ENCODE results near the gene WNT7B.

WNT7B gene

GRCh38 chr22:45961679-45962433 is 15.1 kb downstream of the WNT7B start:
- H4K5ac ChIP-seq (ENCODE audit: low read length) = no peak overlapping the region
- no peak overlapping the region for H3K4ac ChIP-seq (ENCODE audit: low read depth, low read length)
- no peak overlapping the region for H2BK15ac ChIP-seq (replicated peaks; ENCODE audit: low read depth)
- DNase-seq = no peak
- H3K4me2 ChIP-seq (ENCODE audit: low read length) = no peak overlapping the region
- no peaks in the 10 kb centered on the region for H3K79me1 ChIP-seq (ENCODE audit: low read length)
- H3K36me3 ChIP-seq (ENCODE audit: control insufficient read depth, insufficient read depth, low read length) = no peaks in the 10 kb centered on the region
- no peak overlapping the region for H2BK5ac ChIP-seq (ENCODE audit: low read length)
- H4K8ac ChIP-seq (ENCODE audit: low read depth, low read length) = no peak overlapping the region
- no peak overlapping the region for H3K9ac ChIP-seq (ENCODE audit: low read length)
- H2AK5ac ChIP-seq (ENCODE audit: low read length) = no peak overlapping the region
- no peaks in the 10 kb centered on the region for H3K4me1 ChIP-seq (ENCODE audit: control insufficient read depth, low read depth, low read length)
- no peak overlapping the region for H3K18ac ChIP-seq (ENCODE audit: low read length)
- no peak overlapping the region for H3K4me3 ChIP-seq (ENCODE audit: low read length)
- no peaks in the 10 kb centered on the region for H3K79me2 ChIP-seq (ENCODE audit: control insufficient read depth, insufficient read depth, low read length)
- no peak overlapping the region for H2BK120ac ChIP-seq (ENCODE audit: low read depth, low read length)
- H3K23ac ChIP-seq (ENCODE audit: low read length) = no peak overlapping the region
- H3K27me3 ChIP-seq (ENCODE audit: insufficient read depth, low read length, poor library complexity) = no peaks in the 10 kb centered on the region
- WGBS (ENCODE audit: extremely low coverage, insufficient coverage, low lambda C conversion rate) = no CpG with 5 or more reads among the region's 17 CpGs
- H3K27ac ChIP-seq (ENCODE audit: low read depth, low read length) = no peak overlapping the region
- no peak overlapping the region for H3K56ac ChIP-seq (ENCODE audit: low read length)

- H2BK15ac ChIP-seq (replicated peaks; ENCODE audit: low read depth) = no peak overlapping the region
- DNase-seq = peak; percentile 86
- WGBS (ENCODE audit: extremely low coverage, insufficient coverage, low lambda C conversion rate) = no CpG with 5 or more reads among the region's 23 CpGs
Measured at GRCh38 chr22:45960477-45961386, 16.2 kb downstream of the WNT7B start.

GRCh38 chr22:45959719-45960476 is 17.1 kb downstream of the WNT7B start:
- Histone ChIP-seq H2BK15ac (replicated peaks; ENCODE audit: low read depth) (no peak overlapping the region), H4K8ac (ENCODE audit: low read depth, low read length) (no peak overlapping the region), H3K9ac (ENCODE audit: low read length) (no peak overlapping the region), H3K36me3 (ENCODE audit: control insufficient read depth, insufficient read depth, low read length) (no peaks in the 10 kb centered on the region), H3K4ac (ENCODE audit: low read depth, low read length) (peak overlapping the region; percentile 19), H3K18ac (ENCODE audit: low read length) (no peak overlapping the region), H3K56ac (ENCODE audit: low read length) (no peak overlapping the region), H3K27ac (ENCODE audit: low read depth, low read length) (no peak overlapping the region), H3K4me3 (ENCODE audit: low read length) (no peak overlapping the region), H3K79me2 (ENCODE audit: control insufficient read depth, insufficient read depth, low read length) (no peaks in the 10 kb centered on the region), H2AK5ac (ENCODE audit: low read length) (no peak overlapping the region), H2BK120ac (ENCODE audit: low read depth, low read length) (no peak overlapping the region), H4K5ac (ENCODE audit: low read length) (no peak overlapping the region), H2BK5ac (ENCODE audit: low read length) (no peak overlapping the region), H3K4me2 (ENCODE audit: low read length) (no peak overlapping the region), H3K79me1 (ENCODE audit: low read length) (no peaks in the 10 kb centered on the region), H3K27me3 (ENCODE audit: insufficient read depth, low read length, poor library complexity) (no peaks in the 10 kb centered on the region), H3K23ac (ENCODE audit: low read length) (peak overlapping the region; percentile 9), H3K4me1 (ENCODE audit: control insufficient read depth, low read depth, low read length) (no peaks in the 10 kb centered on the region)
- WGBS (ENCODE audit: extremely low coverage, insufficient coverage, low lambda C conversion rate) = no CpG with 5 or more reads among the region's 18 CpGs
- no peak for DNase-seq

More at GRCh38 chr22:45960477-45961386, 16.2 kb downstream of the WNT7B start:
- Histone ChIP-seq H2BK5ac (ENCODE audit: low read length) (no peak overlapping the region), H3K4me2 (ENCODE audit: low read length) (no peak overlapping the region), H3K27ac (ENCODE audit: low read depth, low read length) (no peak overlapping the region), H3K36me3 (ENCODE audit: control insufficient read depth, insufficient read depth, low read length) (no peaks in the 10 kb centered on the region), H3K27me3 (ENCODE audit: insufficient read depth, low read length, poor library complexity) (no peaks in the 10 kb centered on the region), H3K79me2 (ENCODE audit: control insufficient read depth, insufficient read depth, low read length) (no peaks in the 10 kb centered on the region), H2BK120ac (ENCODE audit: low read depth, low read length) (no peak overlapping the region), H3K79me1 (ENCODE audit: low read length) (no peaks in the 10 kb centered on the region), H4K8ac (ENCODE audit: low read depth, low read length) (no peak overlapping the region), H2AK5ac (ENCODE audit: low read length) (no peak overlapping the region), H3K23ac (ENCODE audit: low read length) (no peak overlapping the region), H3K18ac (ENCODE audit: low read length) (no peak overlapping the region), H3K9ac (ENCODE audit: low read length) (no peak overlapping the region), H3K4me3 (ENCODE audit: low read length) (no peak overlapping the region), H4K5ac (ENCODE audit: low read length) (no peak overlapping the region), H3K4me1 (ENCODE audit: control insufficient read depth, low read depth, low read length) (no peaks in the 10 kb centered on the region), H3K4ac (ENCODE audit: low read depth, low read length) (no peak overlapping the region), H3K56ac (ENCODE audit: low read length) (no peak overlapping the region)

- H3K4ac ChIP-seq (ENCODE audit: low read depth, low read length) = no peak overlapping the region
- no peak for DNase-seq
- no peak overlapping the region for H2BK5ac ChIP-seq (ENCODE audit: low read length)
- no peak overlapping the region for H3K27ac ChIP-seq (ENCODE audit: low read depth, low read length)
- H3K36me3 ChIP-seq (ENCODE audit: control insufficient read depth, insufficient read depth, low read length) = no peaks in the 10 kb centered on the region
- no peak overlapping the region for H4K8ac ChIP-seq (ENCODE audit: low read depth, low read length)
- H3K4me3 ChIP-seq (ENCODE audit: low read length) = no peak overlapping the region
- H3K27me3 ChIP-seq (ENCODE audit: insufficient read depth, low read length, poor library complexity) = no peaks in the 10 kb centered on the region
- no peak overlapping the region for H3K56ac ChIP-seq (ENCODE audit: low read length)
- H2AK5ac ChIP-seq (ENCODE audit: low read length) = no peak overlapping the region
- H3K79me1 ChIP-seq (ENCODE audit: low read length) = no peaks in the 10 kb centered on the region
- no peaks in the 10 kb centered on the region for H3K4me1 ChIP-seq (ENCODE audit: control insufficient read depth, low read depth, low read length)
- H3K79me2 ChIP-seq (ENCODE audit: control insufficient read depth, insufficient read depth, low read length) = no peaks in the 10 kb centered on the region
- no peak overlapping the region for H2BK120ac ChIP-seq (ENCODE audit: low read depth, low read length)
- H3K18ac ChIP-seq (ENCODE audit: low read length) = no peak overlapping the region
- H3K23ac ChIP-seq (ENCODE audit: low read length) = no peak overlapping the region
- no peak overlapping the region for H3K4me2 ChIP-seq (ENCODE audit: low read length)
- H3K9ac ChIP-seq (ENCODE audit: low read length) = no peak overlapping the region
- no peak overlapping the region for H4K5ac ChIP-seq (ENCODE audit: low read length)
- no peak overlapping the region for H2BK15ac ChIP-seq (replicated peaks; ENCODE audit: low read depth)
- WGBS (ENCODE audit: extremely low coverage, insufficient coverage, low lambda C conversion rate) = no CpG with 5 or more reads among the region's 16 CpGs
Measured at GRCh38 chr22:45958971-45959370, 18.0 kb downstream of the WNT7B start.

- Histone ChIP-seq H3K4me2 (ENCODE audit: low read length) (no peak overlapping the region), H3K27ac (ENCODE audit: low read depth, low read length) (no peak overlapping the region), H2BK120ac (ENCODE audit: low read depth, low read length) (no peak overlapping the region), H4K5ac (ENCODE audit: low read length) (no peak overlapping the region), H3K4me3 (ENCODE audit: low read length) (no peak overlapping the region), H4K8ac (ENCODE audit: low read depth, low read length) (no peak overlapping the region), H3K4ac (ENCODE audit: low read depth, low read length) (no peak overlapping the region), H3K27me3 (ENCODE audit: insufficient read depth, low read length, poor library complexity) (no peaks in the 10 kb centered on the region), H3K79me1 (ENCODE audit: low read length) (no peaks in the 10 kb centered on the region), H3K36me3 (ENCODE audit: control insufficient read depth, insufficient read depth, low read length) (no peaks in the 10 kb centered on the region), H3K56ac (ENCODE audit: low read length) (no peak overlapping the region), H3K4me1 (ENCODE audit: control insufficient read depth, low read depth, low read length) (no peaks in the 10 kb centered on the region), H2BK15ac (replicated peaks; ENCODE audit: low read depth) (no peak overlapping the region), H3K18ac (ENCODE audit: low read length) (no peak overlapping the region), H3K9ac (ENCODE audit: low read length) (no peak overlapping the region), H3K23ac (ENCODE audit: low read length) (peak overlapping the region; percentile 24), H2AK5ac (ENCODE audit: low read length) (no peak overlapping the region), H3K79me2 (ENCODE audit: control insufficient read depth, insufficient read depth, low read length) (no peaks in the 10 kb centered on the region), H2BK5ac (ENCODE audit: low read length) (no peak overlapping the region)
- no CpG with 5 or more reads among the region's 10 CpGs for WGBS (ENCODE audit: extremely low coverage, insufficient coverage, low lambda C conversion rate)
- no peak for DNase-seq
Measured at GRCh38 chr22:45957826-45958225, 19.1 kb downstream of the WNT7B start.
